Epidermal melanocyte (primary cell): ENCODE data around the gene HHIPL1.

Source experiments
- DNase-seq: peaks from one replicate; pipeline ENCODE4 v3.0.0; 2011; ENCODE audit warnings: low spot score; ENCODE audit not compliant: insufficient read length

Gene HHIPL1

DNA sequence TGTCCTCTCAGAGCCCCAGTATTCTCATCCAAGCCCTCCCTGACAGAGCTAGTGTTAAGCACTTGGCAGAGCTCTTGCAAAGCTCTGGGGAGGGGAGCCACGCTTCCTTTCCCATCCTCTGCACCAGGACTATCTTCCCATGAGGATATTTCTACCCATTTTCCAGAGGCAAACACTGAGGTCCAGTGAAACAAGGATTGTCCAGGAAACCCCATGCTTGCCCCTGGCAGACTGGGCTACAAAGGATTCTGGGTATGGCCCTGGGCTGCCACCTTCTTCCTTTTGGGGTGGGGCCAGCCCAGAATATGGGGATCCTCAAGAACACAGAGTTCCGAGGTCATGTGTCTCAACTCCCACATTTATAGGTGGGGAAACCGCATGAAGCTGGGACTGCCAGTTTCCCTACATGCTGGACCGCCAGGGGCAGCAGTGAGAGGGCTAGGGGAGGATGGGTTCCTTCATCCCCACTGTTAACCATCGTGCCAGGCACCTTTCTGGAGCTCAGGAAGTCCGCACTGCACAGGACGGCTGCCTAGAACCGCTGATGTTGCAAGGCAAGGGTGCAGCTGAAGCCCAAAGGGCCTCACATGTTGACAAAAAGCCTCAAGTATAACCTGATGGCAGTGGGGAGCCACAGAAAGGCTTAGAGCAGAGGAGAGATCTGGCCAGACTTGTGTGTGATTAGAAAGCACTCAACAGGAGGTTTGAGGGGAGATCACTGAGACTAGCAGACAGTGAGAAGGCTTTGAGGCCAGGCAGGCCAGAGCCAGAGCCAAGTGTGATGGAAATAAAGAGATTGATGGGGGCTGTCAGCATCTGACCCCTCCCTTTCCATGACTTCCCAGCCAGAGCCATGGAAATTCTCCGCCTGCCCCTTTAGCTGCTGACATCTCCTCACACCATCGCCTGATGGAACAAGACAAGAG is 35.4 kb upstream of the HHIPL1 start:
- DNase-seq: no peak

DNA sequence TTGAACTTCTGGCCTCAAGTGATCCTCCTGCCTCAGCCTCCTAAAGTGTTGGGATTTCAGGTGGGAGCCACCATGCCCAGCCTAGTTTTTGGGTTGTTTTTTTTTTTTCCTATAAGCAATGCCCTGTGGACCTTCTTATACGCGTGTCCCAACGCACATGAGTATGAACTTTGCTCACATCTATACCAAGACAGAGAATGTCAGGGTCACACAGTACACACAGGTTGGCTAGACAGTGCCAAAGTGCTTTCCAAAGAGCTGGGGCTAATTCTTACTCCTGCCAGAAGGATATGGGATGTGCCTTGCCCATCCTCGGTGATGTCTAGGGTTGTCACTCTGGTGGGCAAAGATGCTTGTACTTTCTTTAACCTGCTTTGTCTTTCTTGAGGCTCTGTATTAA is 33.3 kb upstream of the HHIPL1 start:
- DNase-seq: no peak

DNA sequence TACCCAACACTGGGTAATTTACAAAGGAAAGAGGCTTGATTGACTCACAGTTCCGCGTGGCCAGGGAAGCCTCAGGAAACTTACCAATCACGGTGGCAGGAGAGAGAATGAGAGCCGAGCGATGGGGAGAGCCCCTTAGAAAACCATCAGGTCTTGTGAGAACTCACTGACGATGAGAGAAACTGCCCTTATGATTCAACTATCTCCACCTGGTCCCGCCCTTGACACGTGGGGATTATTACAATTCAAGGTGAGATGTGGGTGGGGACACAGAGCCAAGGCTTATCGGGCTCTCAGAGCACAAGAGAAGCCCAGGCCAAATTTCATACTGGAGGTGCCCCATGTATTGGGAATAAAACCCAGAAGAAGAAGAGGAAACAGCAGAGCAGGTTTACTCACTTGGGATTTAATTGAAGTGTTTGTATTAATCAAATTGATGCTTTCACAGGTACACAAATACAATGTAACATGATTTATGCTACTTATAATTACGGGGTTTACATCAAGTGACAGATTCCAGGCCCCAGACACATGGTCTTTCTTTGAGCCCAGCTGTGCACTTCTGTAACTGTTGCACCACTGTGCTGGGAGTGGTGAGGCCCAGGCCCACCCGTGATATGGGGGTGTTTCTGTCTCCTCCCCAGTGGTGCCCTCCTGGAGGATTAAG is 32.7 kb upstream of the HHIPL1 start:
- no peak for DNase-seq

GRCh38 chr14:99612738-99613330 is 32.1 kb upstream of the HHIPL1 start:
- no peak for DNase-seq

GRCh38 chr14:99615497-99616157 is 29.3 kb upstream of the HHIPL1 start:
- no peak for DNase-seq

- no peak for DNase-seq
Measured at GRCh38 chr14:99616832-99617800, 27.8 kb upstream of the HHIPL1 start.

GRCh38 chr14:99619835-99620834 is 24.8 kb upstream of the HHIPL1 start:
- no peak for DNase-seq

DNA sequence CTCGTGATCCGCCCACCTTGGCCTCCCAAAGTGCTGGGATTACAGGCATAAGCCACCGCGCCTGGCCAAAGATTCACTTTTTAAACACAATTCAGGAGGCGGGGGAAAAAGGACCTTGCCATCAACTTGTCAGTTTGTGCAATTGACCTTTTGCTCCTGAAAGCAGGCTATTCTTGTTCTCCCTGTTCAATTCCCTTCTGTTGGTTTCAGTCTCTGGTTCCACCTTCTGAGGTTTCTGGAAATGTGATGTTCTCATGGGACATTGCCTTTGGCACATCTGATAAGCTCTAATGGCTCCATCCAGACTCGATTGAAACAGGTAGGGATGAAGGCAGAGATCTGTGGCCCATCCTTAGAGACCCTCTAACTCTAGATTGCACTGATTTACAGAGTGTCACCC is 23.0 kb upstream of the HHIPL1 start:
- no peak for DNase-seq

DNA sequence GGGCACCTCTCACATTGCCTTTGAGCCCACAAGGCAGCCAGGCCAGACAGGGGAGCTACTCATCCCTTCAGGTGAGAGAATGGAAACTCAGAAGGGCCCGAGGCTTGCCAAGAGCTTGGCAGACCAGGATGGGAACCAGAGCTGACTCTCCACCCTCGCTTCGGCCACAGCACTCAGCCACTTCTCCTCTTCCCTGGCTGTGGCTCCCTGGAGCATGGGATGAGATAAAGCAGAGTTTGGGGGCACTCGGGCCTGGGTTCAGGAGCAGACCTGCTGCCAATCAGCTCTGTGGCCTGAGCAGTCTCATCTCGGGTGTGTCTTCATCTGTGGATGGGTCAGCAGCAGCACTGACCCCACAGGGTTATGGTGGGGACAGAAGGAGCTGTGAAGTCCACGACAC is 20.9 kb upstream of the HHIPL1 start:
- DNase-seq: no peak

DNA sequence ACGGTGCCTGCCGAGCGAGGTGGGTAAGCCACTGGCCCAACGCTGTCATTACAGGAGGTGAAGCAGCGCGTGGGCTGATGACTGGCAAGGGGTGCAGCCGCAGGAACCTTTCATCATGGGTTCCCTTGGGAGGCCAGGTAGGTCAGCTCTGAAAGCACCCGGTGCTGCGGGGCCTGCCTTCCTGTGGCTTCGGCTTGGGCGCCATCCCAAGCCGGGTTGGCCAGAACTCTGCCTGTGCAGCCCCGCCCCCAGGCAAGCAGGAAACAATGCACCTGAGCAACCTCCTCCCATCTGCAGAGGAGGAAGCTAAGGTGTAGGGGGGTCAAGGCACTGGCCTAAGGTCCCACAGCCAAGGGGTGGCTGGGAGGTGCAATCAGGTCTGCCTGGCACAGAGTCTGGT is 20.0 kb upstream of the HHIPL1 start:
- no peak for DNase-seq

- no peak for DNase-seq
Measured at GRCh38 chr14:99625476-99625875, 19.5 kb upstream of the HHIPL1 start.

GRCh38 chr14:99626041-99626648 is 18.8 kb upstream of the HHIPL1 start:
- no peak for DNase-seq

- DNase-seq: no peak
Measured at GRCh38 chr14:99627100-99627499, 17.8 kb upstream of the HHIPL1 start.

GRCh38 chr14:99627510-99628381 is 17.2 kb upstream of the HHIPL1 start:
- no peak for DNase-seq

DNA sequence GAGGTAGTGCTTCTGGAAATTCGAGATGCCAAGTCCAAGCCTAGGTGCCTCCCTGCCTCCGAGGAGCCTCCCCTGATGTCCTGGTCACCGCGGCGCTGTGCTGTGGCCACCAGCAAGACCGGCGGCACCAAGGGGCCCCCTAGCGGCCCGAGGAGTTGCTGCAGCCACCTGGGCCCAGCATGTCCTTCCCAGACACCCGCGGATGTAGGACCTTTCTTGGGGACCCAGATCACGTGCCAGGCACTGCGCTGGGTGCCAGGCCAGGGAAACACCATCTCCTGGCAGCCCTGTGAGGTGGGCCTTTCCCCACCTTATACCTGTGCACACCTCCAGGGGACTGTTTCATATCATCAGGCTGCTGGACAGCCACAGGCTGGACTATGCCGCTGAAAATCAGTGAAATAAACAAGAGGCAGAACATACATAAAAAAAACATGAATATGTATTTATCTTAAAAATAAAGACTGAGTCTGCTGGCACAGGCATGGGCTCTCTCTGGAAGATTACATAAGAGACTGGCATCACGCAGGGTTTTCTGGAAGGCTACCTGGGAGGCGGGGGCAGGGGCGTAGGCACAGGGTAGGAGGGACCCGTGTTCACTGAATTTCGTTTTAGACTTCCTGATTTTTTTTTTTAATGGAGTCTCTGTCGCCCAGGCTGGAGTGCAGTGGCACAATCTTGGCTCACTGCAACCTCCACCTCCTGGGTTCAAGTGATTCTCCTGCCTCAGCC is 15.9 kb upstream of the HHIPL1 start:
- DNase-seq: peak; percentile 83

- no peak for DNase-seq
Measured at GRCh38 chr14:99630202-99630601, 14.7 kb upstream of the HHIPL1 start.

- DNase-seq: peak; percentile 70
Measured at GRCh38 chr14:99632410-99633035, 12.4 kb upstream of the HHIPL1 start.
